KMS-11 (cell line): ENCODE results near the gene NDUFB10.
A peak's percentile ranks its signal among the peaks of the same experiment; 100 is the strongest.

Source experiments
- H2AFZ ChIP-seq: fragments of 200-600 bp; sonication (generic); 2 replicates; pipeline ENCODE4 v1.6.1; 2016; ENCODE audit warnings: antibody characterized with exemption, mixed run types, low read depth
- H3K27ac ChIP-seq: fragments of 200-600 bp; sonication (generic); 2 replicates; pipeline ENCODE4 v1.6.1; 2016; ENCODE audit warnings: mild to moderate bottlenecking, mixed run types
- H3K27me3 ChIP-seq: fragments of 200-600 bp; sonication (generic); 2 replicates; pipeline ENCODE4 v1.6.1; 2017; ENCODE audit warnings: mild to moderate bottlenecking, low read depth, mixed run types, moderate library complexity; ENCODE audit not compliant: insufficient read depth
- H3K36me3 ChIP-seq: fragments of 200-600 bp; sonication (generic); 2 replicates; pipeline ENCODE4 v1.6.1; 2017; ENCODE audit warnings: mild to moderate bottlenecking, mixed run types; ENCODE audit not compliant: insufficient read depth
- H3K4me1 ChIP-seq: fragments of 200-600 bp; sonication (generic); 2 replicates; pipeline ENCODE4 v1.6.1; 2016; ENCODE audit warnings: mild to moderate bottlenecking, low read depth, mixed run types; ENCODE audit not compliant: poor library complexity, severe bottlenecking
- H3K4me2 ChIP-seq: fragments of 200-600 bp; sonication (generic); 2 replicates; pipeline ENCODE4 v1.7.0; 2016; ENCODE audit warnings: mild to moderate bottlenecking, mixed run types
- H3K4me3 ChIP-seq: fragments of 200-600 bp; sonication (generic); IDR thresholded peaks from 2 replicates; pipeline ENCODE4 v1.6.1; 2017; ENCODE audit warnings: low read depth, low read length, mixed read lengths; ENCODE audit not compliant: insufficient read depth
- H3K79me2 ChIP-seq: fragments of 200-600 bp; sonication (generic); 2 replicates; pipeline ENCODE4 v1.6.1; 2016; ENCODE audit warnings: low read depth, mixed run types; ENCODE audit not compliant: insufficient read depth
- H3K9ac ChIP-seq: fragments of 200-600 bp; sonication (generic); 2 replicates; pipeline ENCODE4 v1.6.1; 2016; ENCODE audit warnings: mild to moderate bottlenecking, mixed run types
- H4K20me1 ChIP-seq: fragments of 200-600 bp; sonication (generic); 2 replicates; pipeline ENCODE4 v1.6.1; 2016; ENCODE audit warnings: mild to moderate bottlenecking, mixed run types; ENCODE audit not compliant: insufficient read depth
- TF ChIP-seq, protein P1 (sequence below): fragments of 200-600 bp; sonication (generic); conservative IDR thresholded peaks from 2 replicates; pipeline ENCODE4 v1.6.1; 2017; ENCODE audit warnings: low read depth, mild to moderate bottlenecking, antibody characterized with exemption, low read length, moderate library complexity, mixed read lengths

Gene NDUFB10

DNA sequence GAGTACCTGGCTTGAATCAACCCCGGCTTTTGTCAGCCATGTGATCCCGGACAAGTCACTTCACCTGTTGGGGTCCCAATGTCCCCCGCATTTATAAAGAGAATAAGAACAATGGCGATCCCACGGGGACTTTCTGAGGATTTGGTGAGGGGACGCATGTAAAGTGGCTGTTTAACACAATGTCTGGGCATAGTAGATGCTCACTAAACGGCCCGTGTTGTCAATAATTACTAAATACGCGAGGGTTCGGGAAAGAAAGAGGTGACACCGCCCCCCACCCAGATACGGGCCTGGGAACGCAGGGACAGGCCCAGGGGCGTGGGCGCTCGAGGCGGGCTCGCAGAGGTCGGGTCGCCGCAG is 32.2 kb downstream of the NDUFB10 start:
- TF ChIP-seq, protein P1, sequence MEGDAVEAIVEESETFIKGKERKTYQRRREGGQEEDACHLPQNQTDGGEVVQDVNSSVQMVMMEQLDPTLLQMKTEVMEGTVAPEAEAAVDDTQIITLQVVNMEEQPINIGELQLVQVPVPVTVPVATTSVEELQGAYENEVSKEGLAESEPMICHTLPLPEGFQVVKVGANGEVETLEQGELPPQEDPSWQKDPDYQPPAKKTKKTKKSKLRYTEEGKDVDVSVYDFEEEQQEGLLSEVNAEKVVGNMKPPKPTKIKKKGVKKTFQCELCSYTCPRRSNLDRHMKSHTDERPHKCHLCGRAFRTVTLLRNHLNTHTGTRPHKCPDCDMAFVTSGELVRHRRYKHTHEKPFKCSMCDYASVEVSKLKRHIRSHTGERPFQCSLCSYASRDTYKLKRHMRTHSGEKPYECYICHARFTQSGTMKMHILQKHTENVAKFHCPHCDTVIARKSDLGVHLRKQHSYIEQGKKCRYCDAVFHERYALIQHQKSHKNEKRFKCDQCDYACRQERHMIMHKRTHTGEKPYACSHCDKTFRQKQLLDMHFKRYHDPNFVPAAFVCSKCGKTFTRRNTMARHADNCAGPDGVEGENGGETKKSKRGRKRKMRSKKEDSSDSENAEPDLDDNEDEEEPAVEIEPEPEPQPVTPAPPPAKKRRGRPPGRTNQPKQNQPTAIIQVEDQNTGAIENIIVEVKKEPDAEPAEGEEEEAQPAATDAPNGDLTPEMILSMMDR, result no peak
- H3K4me1 ChIP-seq, result peaks cover 23% of the 10 kb centered on the region
- H3K27ac ChIP-seq, result no peak overlapping the region
- peaks cover 5% of the 10 kb centered on the region for H3K27me3 ChIP-seq
- no peaks in the 10 kb centered on the region for H4K20me1 ChIP-seq
- H3K4me3 ChIP-seq, result no peak overlapping the region
- H3K79me2 ChIP-seq, result no peaks in the 10 kb centered on the region
- H3K36me3 ChIP-seq, result no peaks in the 10 kb centered on the region
- H2AFZ ChIP-seq, result no peak overlapping the region
- H3K4me2 ChIP-seq, result peak overlapping the region; percentile 31; the same call in 1 of the 2 replicates
- H3K9ac ChIP-seq, result no peak overlapping the region

DNA sequence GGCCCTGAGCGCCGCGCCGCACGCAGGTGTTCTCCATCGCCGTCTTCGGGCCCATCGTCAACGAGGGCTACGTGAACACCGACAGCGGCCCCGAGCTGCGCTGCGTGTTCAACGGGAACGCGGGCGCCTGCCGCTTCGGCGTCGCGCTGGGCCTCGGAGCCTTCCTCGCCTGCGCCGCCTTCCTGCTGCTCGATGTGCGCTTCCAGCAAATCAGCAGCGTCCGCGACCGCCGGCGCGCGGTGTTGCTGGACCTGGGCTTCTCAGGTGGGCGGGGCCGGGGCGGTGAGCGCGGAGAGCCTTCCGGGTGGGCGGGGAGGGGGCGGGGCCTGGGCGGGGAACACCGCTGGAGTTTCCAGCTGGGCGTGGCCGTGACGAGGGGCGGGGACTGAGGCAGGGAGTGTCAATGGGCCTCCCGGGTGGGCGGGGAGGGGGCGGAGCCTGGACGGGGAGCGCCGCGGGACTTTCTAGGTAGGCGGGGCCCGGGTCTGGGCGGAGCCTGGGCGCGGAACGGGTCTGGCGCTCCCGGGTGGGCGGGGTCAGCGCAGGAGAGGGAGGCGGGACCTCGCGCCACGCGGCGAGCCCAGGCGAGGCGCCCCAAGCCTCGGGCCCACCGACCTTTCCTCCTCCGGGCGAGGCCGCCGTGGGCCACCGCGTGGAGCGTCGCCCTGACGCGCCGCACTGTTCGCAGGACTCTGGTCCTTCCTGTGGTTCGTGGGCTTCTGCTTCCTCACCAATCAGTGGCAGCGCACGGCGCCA is 32.8 kb downstream of the NDUFB10 start:
- peaks cover 23% of the 10 kb centered on the region for H3K4me1 ChIP-seq
- H3K9ac ChIP-seq, result no peak overlapping the region
- H4K20me1 ChIP-seq, result no peaks in the 10 kb centered on the region
- peak overlapping the region; percentile 31; the same call in 1 of the 2 replicates for H3K4me2 ChIP-seq
- H2AFZ ChIP-seq, result peak overlapping the region; percentile 81
- TF ChIP-seq, protein P1, result no peak
- H3K4me3 ChIP-seq, result no peak overlapping the region
- H3K79me2 ChIP-seq, result no peaks in the 10 kb centered on the region
- peaks cover 5% of the 10 kb centered on the region for H3K27me3 ChIP-seq
- no peak overlapping the region for H3K27ac ChIP-seq
- no peaks in the 10 kb centered on the region for H3K36me3 ChIP-seq

DNA sequence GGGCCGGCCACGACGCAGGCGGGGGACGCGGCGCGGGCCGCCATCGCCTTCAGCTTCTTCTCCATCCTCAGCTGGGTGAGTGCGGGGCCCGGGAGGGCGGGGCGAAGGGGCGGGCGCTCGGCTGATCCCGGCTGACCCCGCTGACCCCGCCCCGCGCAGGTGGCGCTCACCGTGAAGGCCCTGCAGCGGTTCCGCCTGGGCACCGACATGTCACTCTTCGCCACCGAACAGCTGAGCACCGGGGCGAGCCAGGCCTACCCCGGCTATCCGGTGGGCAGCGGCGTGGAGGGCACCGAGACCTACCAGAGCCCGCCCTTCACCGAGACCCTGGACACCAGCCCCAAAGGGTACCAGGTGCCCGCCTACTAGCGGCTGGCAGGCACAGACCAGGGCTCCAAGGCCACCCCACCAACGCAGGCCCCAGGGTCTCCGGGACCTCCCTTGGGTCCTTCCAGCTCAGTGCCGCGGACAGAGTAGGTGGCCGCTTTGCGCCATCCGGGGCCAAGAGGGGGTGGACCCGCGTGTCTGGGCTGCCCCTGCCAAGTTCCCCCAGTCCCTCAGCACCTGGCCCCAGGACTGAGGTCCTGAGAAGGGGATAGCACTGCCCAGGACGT is 33.5 kb downstream of the NDUFB10 start:
- TF ChIP-seq, protein P1, result no peak
- Histone ChIP-seq H3K4me1 (peaks cover 23% of the 10 kb centered on the region), H3K4me2 (no peak overlapping the region), H3K27me3 (peaks cover 5% of the 10 kb centered on the region), H2AFZ (peak overlapping the region; percentile 81; the same call in 1 of the 2 replicates), H4K20me1 (no peaks in the 10 kb centered on the region), H3K36me3 (no peaks in the 10 kb centered on the region), H3K4me3 (no peak overlapping the region), H3K9ac (no peak overlapping the region), H3K27ac (no peak overlapping the region), H3K79me2 (no peaks in the 10 kb centered on the region)

DNA sequence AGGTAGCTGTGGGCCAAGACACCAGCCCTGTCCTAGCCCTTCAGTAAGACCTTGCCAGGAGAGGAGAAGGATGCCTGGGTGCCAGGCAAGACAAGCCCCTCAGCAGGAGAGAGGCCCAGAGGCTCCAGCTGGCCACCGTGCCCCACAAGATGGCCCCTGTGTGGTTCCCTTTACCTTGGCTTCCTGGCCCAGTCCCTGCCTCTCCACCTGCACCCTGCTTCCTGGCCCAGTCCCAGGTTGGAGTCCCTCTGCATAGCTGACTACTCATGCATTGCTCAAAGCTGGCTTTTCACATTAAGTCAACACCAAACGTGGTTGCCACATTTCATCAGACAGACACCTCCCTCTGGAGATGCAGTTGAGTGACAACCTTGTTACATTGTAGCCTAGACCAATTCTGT is 34.4 kb downstream of the NDUFB10 start:
- Histone ChIP-seq H3K4me2 (no peak overlapping the region), H3K4me1 (peaks cover 23% of the 10 kb centered on the region), H3K36me3 (no peaks in the 10 kb centered on the region), H4K20me1 (no peaks in the 10 kb centered on the region), H3K79me2 (no peaks in the 10 kb centered on the region), H3K27ac (no peak overlapping the region), H2AFZ (no peak overlapping the region), H3K4me3 (no peak overlapping the region), H3K27me3 (peaks cover 5% of the 10 kb centered on the region), H3K9ac (no peak overlapping the region)
- TF ChIP-seq, protein P1, result no peak
